ENCODE data around the gene GPR65. TPM values are rescaled to one million over a fixed set of nuclear protein-coding genes. Genes with fewer than 3 reads are reported as not detected.
A peak's percentile ranks its signal among the peaks of the same experiment; 100 is the strongest.
"Not testable (repeated sequence)": the region's sequence is repeated elsewhere in the genome, so short reads cannot be mapped to it uniquely, and the experiment has no call there.

Gene GPR65
- total RNA-seq, 2 experiments from 2014 or later = 17.3 to 17.5 TPM

- peaks cover 56% of the 10 kb centered on the region for H3K4me1 Mint-ChIP-seq
- H3K4me3 Mint-ChIP-seq = no peak overlapping the region
- no peak for DNase-seq
- H3K27me3 Mint-ChIP-seq = no peaks in the 10 kb centered on the region
- peaks cover 66% of the 10 kb centered on the region for H3K36me3 Mint-ChIP-seq
- peaks cover 3% of the 10 kb centered on the region for H3K9me3 Mint-ChIP-seq
- peak overlapping the region; percentile 73 for H3K27ac Mint-ChIP-seq
These were observed 8.9 kb downstream of the GPR65 start for GRCh38 chr14:88013750-88014349.

GRCh38 chr14:88016768-88017167 is 11.8 kb downstream of the GPR65 start:
- Mint-ChIP-seq H3K36me3 (peaks cover 61% of the 10 kb centered on the region), H3K4me3 (no peak overlapping the region), H3K27me3 (no peaks in the 10 kb centered on the region), H3K4me1 (peaks cover 36% of the 10 kb centered on the region), H3K27ac (no peak overlapping the region), H3K9me3 (peaks cover 10% of the 10 kb centered on the region)
- no peak for DNase-seq

- H3K36me3 Mint-ChIP-seq = peaks cover 62% of the 10 kb centered on the region
- H3K9me3 Mint-ChIP-seq = peaks cover 10% of the 10 kb centered on the region
- H3K27ac Mint-ChIP-seq = no peak overlapping the region
- no peaks in the 10 kb centered on the region for H3K27me3 Mint-ChIP-seq
- H3K4me3 Mint-ChIP-seq = no peak overlapping the region
- DNase-seq = no peak
- H3K4me1 Mint-ChIP-seq = peaks cover 33% of the 10 kb centered on the region
These were observed 12.6 kb downstream of the GPR65 start for GRCh38 chr14:88017535-88017934.

- DNase-seq = no peak
- H3K9me3 Mint-ChIP-seq = peaks cover 9% of the 10 kb centered on the region
- H3K27ac Mint-ChIP-seq = peak overlapping the region; percentile 85
- H3K27me3 Mint-ChIP-seq = no peaks in the 10 kb centered on the region
- H3K4me1 Mint-ChIP-seq = peaks cover 58% of the 10 kb centered on the region
- peaks cover 35% of the 10 kb centered on the region for H3K36me3 Mint-ChIP-seq
- H3K4me3 Mint-ChIP-seq = peak overlapping the region; percentile 23
These were observed 18.8 kb downstream of the GPR65 start for GRCh38 chr14:88023658-88024187.

- H3K36me3 Mint-ChIP-seq = peaks cover 34% of the 10 kb centered on the region
- H3K9me3 Mint-ChIP-seq, H3K4me3 Mint-ChIP-seq, DNase-seq, H3K27me3 Mint-ChIP-seq: not testable (repeated sequence)
- H3K4me1 Mint-ChIP-seq = peaks cover 61% of the 10 kb centered on the region
- H3K27ac Mint-ChIP-seq = peak overlapping the region; percentile 85
These were observed 19.5 kb downstream of the GPR65 start for GRCh38 chr14:88024252-88025086.

GRCh38 chr14:88025313-88025712 is 20.4 kb downstream of the GPR65 start:
- peaks cover 7% of the 10 kb centered on the region for H3K9me3 Mint-ChIP-seq
- H3K36me3 Mint-ChIP-seq = peaks cover 29% of the 10 kb centered on the region
- no peak overlapping the region for H3K4me3 Mint-ChIP-seq
- H3K4me1 Mint-ChIP-seq = peaks cover 67% of the 10 kb centered on the region
- H3K27ac Mint-ChIP-seq = no peak overlapping the region
- DNase-seq = no peak
- no peaks in the 10 kb centered on the region for H3K27me3 Mint-ChIP-seq

GRCh38 chr14:88026890-88027289 is 22.0 kb downstream of the GPR65 start:
- Mint-ChIP-seq H3K27me3 (no peaks in the 10 kb centered on the region), H3K4me3 (peak overlapping the region; percentile 29), H3K27ac (peak overlapping the region; percentile 82), H3K4me1 (peaks cover 76% of the 10 kb centered on the region), H3K9me3 (peaks cover 1% of the 10 kb centered on the region), H3K36me3 (peaks cover 20% of the 10 kb centered on the region)
- DNase-seq = no peak

- H3K4me1 Mint-ChIP-seq = peaks cover 53% of the 10 kb centered on the region
- peaks cover 1% of the 10 kb centered on the region for H3K9me3 Mint-ChIP-seq
- no peaks in the 10 kb centered on the region for H3K27me3 Mint-ChIP-seq
- no peak overlapping the region for H3K4me3 Mint-ChIP-seq
- DNase-seq = no peak
- H3K36me3 Mint-ChIP-seq = peaks cover 17% of the 10 kb centered on the region
- no peak overlapping the region for H3K27ac Mint-ChIP-seq
These were observed 24.6 kb downstream of the GPR65 start for GRCh38 chr14:88029500-88029899.

GRCh38 chr14:88030079-88030478 is 25.1 kb downstream of the GPR65 start:
- H3K4me1 Mint-ChIP-seq = peaks cover 48% of the 10 kb centered on the region

GRCh38 chr14:88030892-88031291 is 26.0 kb downstream of the GPR65 start:
- Mint-ChIP-seq H3K27me3 (no peaks in the 10 kb centered on the region), H3K27ac (peak overlapping the region; percentile 31), H3K36me3 (peaks cover 13% of the 10 kb centered on the region), H3K4me1 (peaks cover 41% of the 10 kb centered on the region), H3K4me3 (no peak overlapping the region), H3K9me3 (peaks cover 1% of the 10 kb centered on the region)
- DNase-seq = no peak

More at GRCh38 chr14:88030079-88030478, 25.1 kb downstream of the GPR65 start:
- DNase-seq = no peak
- peaks cover 14% of the 10 kb centered on the region for H3K36me3 Mint-ChIP-seq
- H3K27me3 Mint-ChIP-seq = no peaks in the 10 kb centered on the region
- no peak overlapping the region for H3K27ac Mint-ChIP-seq
- peaks cover 1% of the 10 kb centered on the region for H3K9me3 Mint-ChIP-seq
- H3K4me3 Mint-ChIP-seq = no peak overlapping the region

GRCh38 chr14:88032373-88032772 is 27.4 kb downstream of the GPR65 start:
- H3K36me3 Mint-ChIP-seq = peaks cover 12% of the 10 kb centered on the region
- H3K27ac Mint-ChIP-seq = no peak overlapping the region
- no peak for DNase-seq
- H3K4me3 Mint-ChIP-seq = no peak overlapping the region
- peaks cover under 1% of the 10 kb centered on the region for H3K9me3 Mint-ChIP-seq
- H3K4me1 Mint-ChIP-seq = peaks cover 29% of the 10 kb centered on the region
- H3K27me3 Mint-ChIP-seq = no peaks in the 10 kb centered on the region

GRCh38 chr14:88034076-88034475 is 29.1 kb downstream of the GPR65 start:
- Mint-ChIP-seq H3K4me3 (no peak overlapping the region), H3K9me3 (peaks cover 2% of the 10 kb centered on the region), H3K27me3 (no peaks in the 10 kb centered on the region), H3K27ac (no peak overlapping the region), H3K4me1 (peaks cover 21% of the 10 kb centered on the region), H3K36me3 (peaks cover 13% of the 10 kb centered on the region)
- DNase-seq = no peak

- H3K27me3 Mint-ChIP-seq = no peaks in the 10 kb centered on the region
- H3K27ac Mint-ChIP-seq = no peak overlapping the region
- peaks cover 3% of the 10 kb centered on the region for H3K4me1 Mint-ChIP-seq
- no peak overlapping the region for H3K4me3 Mint-ChIP-seq
- peaks cover 8% of the 10 kb centered on the region for H3K36me3 Mint-ChIP-seq
- no peak for DNase-seq
- peaks cover 2% of the 10 kb centered on the region for H3K9me3 Mint-ChIP-seq
These were observed 31.5 kb downstream of the GPR65 start for GRCh38 chr14:88036422-88036821.

- Mint-ChIP-seq H3K4me1 (no peaks in the 10 kb centered on the region), H3K27ac (no peak overlapping the region)
These were observed 32.4 kb downstream of the GPR65 start for GRCh38 chr14:88037325-88037724.

GRCh38 chr14:88039197-88039596 is 34.3 kb downstream of the GPR65 start:
- Mint-ChIP-seq H3K9me3 (peaks cover 2% of the 10 kb centered on the region), H3K27ac (no peak overlapping the region), H3K4me1 (no peaks in the 10 kb centered on the region), H3K4me3 (no peak overlapping the region), H3K36me3 (peaks cover 5% of the 10 kb centered on the region), H3K27me3 (no peaks in the 10 kb centered on the region)
- DNase-seq = no peak

More at GRCh38 chr14:88037325-88037724, 32.4 kb downstream of the GPR65 start:
- peaks cover 2% of the 10 kb centered on the region for H3K9me3 Mint-ChIP-seq
- H3K27me3 Mint-ChIP-seq = no peaks in the 10 kb centered on the region
- peaks cover 8% of the 10 kb centered on the region for H3K36me3 Mint-ChIP-seq
- no peak for DNase-seq
- H3K4me3 Mint-ChIP-seq = no peak overlapping the region
